ENCODE data around the gene TULP3.

The TULP3 gene

GRCh38 chr12:2936301-2936700 is 45.6 kb downstream of the TULP3 start:
- no peak for DNase-seq

GRCh38 chr12:2937500-2937899 is 46.8 kb downstream of the TULP3 start:
- DNase-seq, result no peak

GRCh38 chr12:2939191-2939590 is 48.5 kb downstream of the TULP3 start:
- DNase-seq, result no peak

- no peak for DNase-seq
These were observed 49.9 kb downstream of the TULP3 start for GRCh38 chr12:2940564-2940963.

- DNase-seq, result no peak
These were observed 50.8 kb downstream of the TULP3 start for GRCh38 chr12:2941524-2941923.

GRCh38 chr12:2944401-2945047 is 53.8 kb downstream of the TULP3 start:
- DNase-seq, result peak; percentile 81

GRCh38 chr12:2949411-2949810 is 58.7 kb downstream of the TULP3 start:
- no peak for DNase-seq

- no peak for DNase-seq
These were observed 65.2 kb downstream of the TULP3 start for GRCh38 chr12:2955888-2956287.

- peak; percentile 45 for DNase-seq
These were observed 67.2 kb downstream of the TULP3 start for GRCh38 chr12:2957816-2958431.

- peak; percentile 83 for DNase-seq
These were observed 67.9 kb downstream of the TULP3 start for GRCh38 chr12:2958432-2959191.

- peak; percentile 87 for DNase-seq
These were observed 68.5 kb downstream of the TULP3 start, which contains the start of gene TEAD4 for GRCh38 chr12:2959192-2959504. Gene TEAD4 (plus strand): TSS chr12:2959397.

- peak; percentile 79 for DNase-seq
These were observed 69.1 kb downstream of the TULP3 start for GRCh38 chr12:2959505-2960389.

GRCh38 chr12:2960390-2960956 is 69.8 kb downstream of the TULP3 start:
- peak; percentile 44 for DNase-seq

- DNase-seq, result peak; percentile 14
These were observed 70.4 kb downstream of the TULP3 start for GRCh38 chr12:2960996-2961616.

GRCh38 chr12:2961705-2962104 is 71.0 kb downstream of the TULP3 start:
- no peak for DNase-seq

GRCh38 chr12:2963154-2963759 is 72.6 kb downstream of the TULP3 start:
- DNase-seq, result peak; percentile 47

GRCh38 chr12:2963760-2964292 is 73.1 kb downstream of the TULP3 start:
- peak; percentile 25 for DNase-seq

- DNase-seq, result no peak
These were observed 77.0 kb downstream of the TULP3 start for GRCh38 chr12:2967651-2968050.

GRCh38 chr12:2970744-2971143 is 80.1 kb downstream of the TULP3 start:
- DNase-seq, result peak; percentile 30

GRCh38 chr12:2973566-2973965 is 82.9 kb downstream of the TULP3 start:
- no peak for DNase-seq

GRCh38 chr12:2974560-2974971 is 83.9 kb downstream of the TULP3 start:
- no peak for DNase-seq

GRCh38 chr12:2976581-2976996 is 85.9 kb downstream of the TULP3 start:
- DNase-seq, result no peak
